Neural progenitor cell (in vitro differentiated cells): ENCODE results near the gene IYD. TPM values are rescaled to one million over a fixed set of nuclear protein-coding genes. Genes with fewer than 3 reads are reported as not detected.
"Not testable (repeated sequence)": the region's sequence is repeated elsewhere in the genome, so short reads cannot be mapped to it uniquely, and the experiment has no call there.

Experiments used
- DNase-seq: peaks from one replicate; pipeline ENCODE4 v3.0.0-alpha.2; 2016; ENCODE audit warnings: low spot score
- H2AFZ ChIP-seq: fragments of 200-600 bp; sonication (generic); replicated peaks from 2 replicates; pipeline ENCODE4 v1.6.1; 2016; ENCODE audit warnings: antibody characterized with exemption
- H3F3A ChIP-seq: fragments of 200-600 bp; sonication (generic); 2 replicates; pipeline ENCODE4 v1.6.1; 2016; ENCODE audit warnings: antibody characterized with exemption, low read depth
- H3K27ac ChIP-seq: fragments of 200-600 bp; sonication (generic); 2 replicates; pipeline ENCODE4 v1.5.1; 2016; ENCODE audit warnings: mild to moderate bottlenecking
- H3K27me3 ChIP-seq: fragments of 200-600 bp; sonication (generic); 2 replicates; pipeline ENCODE4 v1.6.1; 2016; ENCODE audit warnings: mild to moderate bottlenecking, moderate library complexity
- H3K36me3 ChIP-seq: fragments of 200-600 bp; sonication (generic); 2 replicates; pipeline ENCODE4 v1.5.1; 2016
- H3K4me1 ChIP-seq: fragments of 200-600 bp; sonication (generic); 2 replicates; pipeline ENCODE4 v1.6.1; 2016; ENCODE audit warnings: mixed run types
- H3K4me2 ChIP-seq: fragments of 200-600 bp; sonication (generic); 2 replicates; pipeline ENCODE4 v1.6.1; 2016
- H3K4me3 ChIP-seq: fragments of 200-600 bp; sonication (generic); 2 replicates; pipeline ENCODE4 v1.5.1; 2016
- H3K79me2 ChIP-seq: fragments of 200-600 bp; sonication (generic); 2 replicates; pipeline ENCODE4 v1.6.1; 2016; ENCODE audit warnings: low read depth
- H3K9ac ChIP-seq: fragments of 200-600 bp; sonication (generic); 2 replicates; pipeline ENCODE4 v1.6.1; 2016
- H3K9me3 ChIP-seq: fragments of 200-600 bp; sonication (generic); 2 replicates; pipeline ENCODE4 v1.5.1; 2016; ENCODE audit warnings: low read depth
- H4K20me1 ChIP-seq: fragments of 200-600 bp; sonication (generic); 2 replicates; pipeline ENCODE4 v1.6.1; 2016; ENCODE audit warnings: low read depth
- H3K27ac Mint-ChIP-seq: 3 replicates; pipeline ENCODE4 v1.8.0; 2021; ENCODE audit warnings: mixed read lengths
- H3K27me3 Mint-ChIP-seq: 2 replicates; pipeline ENCODE4 v1.8.0; 2022; ENCODE audit warnings: low read depth, mild to moderate bottlenecking, inconsistent platforms, moderate library complexity, mixed read lengths; ENCODE audit not compliant: insufficient read depth
- H3K36me3 Mint-ChIP-seq: 3 replicates; pipeline ENCODE4 v1.8.0; 2021; ENCODE audit warnings: mixed read lengths
- H3K4me1 Mint-ChIP-seq: 3 replicates; pipeline ENCODE4 v1.8.0; 2021; ENCODE audit warnings: mixed read lengths
- H3K4me3 Mint-ChIP-seq: 3 replicates; pipeline ENCODE4 v1.8.0; 2021; ENCODE audit warnings: mild to moderate bottlenecking, moderate library complexity, mixed read lengths
- H3K9me3 Mint-ChIP-seq: 3 replicates; pipeline ENCODE4 v1.8.0; 2020; ENCODE audit warnings: mixed read lengths
- CTCF ChIP-seq: fragments of 200-600 bp; sonication (generic); IDR thresholded peaks from 2 replicates; pipeline ENCODE4 v1.5.1; 2017; ENCODE audit warnings: antibody characterized with exemption, mild to moderate bottlenecking
- EZH2 ChIP-seq: fragments of 200-600 bp; sonication (generic); IDR thresholded peaks from 2 replicates; pipeline ENCODE4 v1.6.1; 2017; ENCODE audit warnings: antibody characterized with exemption, mild to moderate bottlenecking, moderate library complexity
- EZH2phosphoT487 ChIP-seq: fragments of 200-600 bp; sonication (generic); IDR thresholded peaks from 2 replicates; pipeline ENCODE4 v1.6.1; 2017; ENCODE audit warnings: antibody characterized with exemption
- total RNA-seq: library from RNA; depleted of rRNA; stranded (reverse); fragments of >200 nt; gene quantifications from 2 replicates; pipeline ENCODE4 v1.2.3, GENCODE V29; 2015; ENCODE audit warnings: low replicate concordance

IYD gene
- total RNA-seq, 1 donor from 2014 or later = not detected

GRCh38 chr6:150444308-150444707 lies 75.5 kb downstream of the IYD start:
- Mint-ChIP-seq H3K27ac (no peak overlapping the region), H3K4me1 (no peaks in the 10 kb centered on the region)
- H3K4me3 ChIP-seq = no peak overlapping the region

GRCh38 chr6:150445486-150445885 lies 76.7 kb downstream of the IYD start:
- DNase-seq = no peak
- H3K4me3 Mint-ChIP-seq = no peak overlapping the region
- no peaks in the 10 kb centered on the region for H3K36me3 Mint-ChIP-seq
- H3K27me3 ChIP-seq = no peaks in the 10 kb centered on the region
- no peaks in the 10 kb centered on the region for H3K9me3 ChIP-seq
- H4K20me1 ChIP-seq = no peaks in the 10 kb centered on the region
- no peaks in the 10 kb centered on the region for H3F3A ChIP-seq
- H3K4me1 Mint-ChIP-seq = no peaks in the 10 kb centered on the region
- H3K4me1 ChIP-seq = no peaks in the 10 kb centered on the region
- no peak overlapping the region for H3K27ac ChIP-seq
- H3K79me2 ChIP-seq = no peaks in the 10 kb centered on the region
- no peaks in the 10 kb centered on the region for H3K36me3 ChIP-seq
- no peak overlapping the region for H3K9ac ChIP-seq
- no peak overlapping the region for H3K4me3 ChIP-seq
- H3K27me3 Mint-ChIP-seq = peaks cover 2% of the 10 kb centered on the region
- H2AFZ ChIP-seq = no peak overlapping the region
- TF ChIP-seq EZH2 = no peak
- no peak for TF ChIP-seq CTCF
- no peak for TF ChIP-seq EZH2phosphoT487
- no peak overlapping the region for H3K4me2 ChIP-seq
- H3K9me3 Mint-ChIP-seq = peaks cover 2% of the 10 kb centered on the region
- H3K27ac Mint-ChIP-seq = no peak overlapping the region

More at GRCh38 chr6:150444308-150444707, 75.5 kb downstream of the IYD start:
- no peak overlapping the region for H3K4me3 Mint-ChIP-seq
- Histone ChIP-seq H2AFZ (no peak overlapping the region), H3K9ac (no peak overlapping the region), H3K9me3 (no peaks in the 10 kb centered on the region), H3K27me3 (no peaks in the 10 kb centered on the region), H3K79me2 (no peaks in the 10 kb centered on the region), H3K27ac (no peak overlapping the region), H4K20me1 (no peaks in the 10 kb centered on the region), H3K4me2 (no peak overlapping the region), H3K36me3 (no peaks in the 10 kb centered on the region), H3K4me1 (no peaks in the 10 kb centered on the region), H3F3A (no peaks in the 10 kb centered on the region)
- peaks cover 2% of the 10 kb centered on the region for H3K27me3 Mint-ChIP-seq
- peaks cover 6% of the 10 kb centered on the region for H3K9me3 Mint-ChIP-seq
- TF ChIP-seq EZH2phosphoT487 (no peak), CTCF (no peak), EZH2 (no peak)
- no peak for DNase-seq
- H3K36me3 Mint-ChIP-seq = no peaks in the 10 kb centered on the region

GRCh38 chr6:150448221-150448620 lies 79.4 kb downstream of the IYD start:
- Mint-ChIP-seq H3K27me3 (no peaks in the 10 kb centered on the region), H3K4me1 (peaks cover 20% of the 10 kb centered on the region), H3K4me3 (no peak overlapping the region), H3K9me3 (no peaks in the 10 kb centered on the region), H3K27ac (no peak overlapping the region), H3K36me3 (no peaks in the 10 kb centered on the region)
- DNase-seq = no peak
- Histone ChIP-seq H3K4me1 (peaks cover 3% of the 10 kb centered on the region), H3K36me3 (no peaks in the 10 kb centered on the region), H3K27me3 (no peaks in the 10 kb centered on the region), H3K79me2 (no peaks in the 10 kb centered on the region), H3F3A (no peaks in the 10 kb centered on the region), H3K4me3 (no peak overlapping the region), H4K20me1 (no peaks in the 10 kb centered on the region), H3K9me3 (no peaks in the 10 kb centered on the region), H3K27ac (no peak overlapping the region), H3K9ac (no peak overlapping the region), H2AFZ (no peak overlapping the region), H3K4me2 (no peak overlapping the region)
- no peak for TF ChIP-seq EZH2phosphoT487
- no peak for TF ChIP-seq CTCF
- TF ChIP-seq EZH2 = no peak

- not testable (repeated sequence) for H3K4me1 ChIP-seq, H3K4me2 ChIP-seq, H3K36me3 Mint-ChIP-seq, H3F3A ChIP-seq, H3K9me3 Mint-ChIP-seq, H3K9ac ChIP-seq, H3K4me3 Mint-ChIP-seq, H3K4me3 ChIP-seq, H2AFZ ChIP-seq, H3K36me3 ChIP-seq, DNase-seq, H3K27ac Mint-ChIP-seq, H3K79me2 ChIP-seq, H3K27ac ChIP-seq, H3K27me3 Mint-ChIP-seq, H3K9me3 ChIP-seq, H3K27me3 ChIP-seq, H4K20me1 ChIP-seq
- H3K4me1 Mint-ChIP-seq = peaks cover 29% of the 10 kb centered on the region
Measured at GRCh38 chr6:150449055-150449454, 80.2 kb downstream of the IYD start.
